Pancreas (tissue), 10 donors: ENCODE results near the gene PLAGL2. TPM values are rescaled to one million over a fixed set of nuclear protein-coding genes. Genes with fewer than 3 reads are reported as not detected.
A peak's percentile ranks its signal among the peaks of the same experiment; 100 is the strongest.

Experiments used
- ATAC-seq, 4 donors: fragments of 200-7000 bp; cut with Tn5 transposase; one replicate each; pipeline versions ENCODE4 v1.8.0 to v1.9.1; 2020; ENCODE audit warnings: mild to moderate bottlenecking in 4 of 4, moderate library complexity in 4 of 4
- DNase-seq, 6 donors: peaks; one replicate each; pipeline ENCODE4 v3.0.0-alpha.2; 2020
- FAIRE-seq: peaks from 2 replicates; lab custom pipeline; 2012; peaks lifted over from hg19 to GRCh38; lab: Jason Lieb, UNC
- H3K27ac ChIP-seq, 4 donors: fragments of 200-600 bp; sonication (generic); 1 replicate in 3 of 4; 2 replicates in 1 of 4; pipeline versions ENCODE4 v1.5.0 to v1.8.0; 2020
- H3K27me3 ChIP-seq, 4 donors: fragments of 200-600 bp; one replicate each; pipeline ENCODE4 v1.8.0; 2021
- H3K36me3 ChIP-seq, 3 donors: fragments of 200-600 bp; sonication (generic) in 1 of 3; one replicate each; pipeline versions ENCODE4 v1.5.0 to v1.8.0; 2020 to 2021
- H3K4me1 ChIP-seq, 3 donors: fragments of 200-600 bp; one replicate each; pipeline ENCODE4 v1.8.0; 2021
- H3K4me3 ChIP-seq, 4 donors: fragments of 200-600 bp; sonication (generic) in 2 of 4; one replicate each; pipeline versions ENCODE4 v1.5.0 to v1.8.0; 2020 to 2021
- H3K9me3 ChIP-seq, 4 donors: fragments of 200-600 bp; one replicate each; pipeline ENCODE4 v1.8.0; 2021
- WGBS, 2 donors: extraction: QIAGEN DNeasy Blood & Tissue Kit; methylation state at CpG; one replicate each; pipeline ENCODE4 v1.1.7; 2013; 5-methylcytosine and 5-hydroxymethylcytosine counted together
- intact Hi-C, 3 donors: fragments of 100-400 bp; cut with DNase I; formaldehyde crosslinking; loops; one replicate each; pipeline versions ENCODE4 v1.11.1 to v1.14.2; 2022
- polyA plus RNA-seq, 2 donors: library from polyadenylated mRNA; stranded (reverse); fragments of 200-250 nt; gene quantifications; one replicate each; pipeline ENCODE4 v1.2.3, GENCODE V29; 2013
- total RNA-seq, 6 donors: library from RNA; stranded (reverse); fragmentation: NEBNext Ultra II Directional in 4 of 6; extraction: Animal tissue kit (Norgen Biotek cat#: 25700) in 4 of 6; gene quantifications; one replicate each; pipeline versions ENCODE4 v1.2.1 to v1.2.4, GENCODE V29; 2021 to 2023
- TF ChIP-seq, protein P1 (sequence below), 4 donors: fragments of 200-600 bp; sonication (generic) in 3 of 4; IDR thresholded peaks; one replicate each; pipeline versions ENCODE4 v1.5.0 to v1.8.0; 2021; ENCODE audit warnings: antibody characterized with exemption in 4 of 4
- donor health status: healthy with polysubstance abuse.
- donor health status: DM: no; HTN: no; CAD: no; lungs with moderate emphysema.
- donor health status: DM: no; HTN: no; CAD: no.
- donor health status: control.
- donor health status: control.
- donor health status: Bipolar disorder and iron deficiency.
- donor health status: DM: yes; HTN: yes; CAD: no.
- donor health status: DM: no; HTN: no; CAD: no.
- donor health status: DM: no; HTN: no; CAD: no.
- donor health status: DM: yes; HTN: yes; CAD: no.

PLAGL2 gene
- total and polyA plus RNA-seq, 8 donors, result 2.4 to 7.2 (median 4.4) TPM

DNA sequence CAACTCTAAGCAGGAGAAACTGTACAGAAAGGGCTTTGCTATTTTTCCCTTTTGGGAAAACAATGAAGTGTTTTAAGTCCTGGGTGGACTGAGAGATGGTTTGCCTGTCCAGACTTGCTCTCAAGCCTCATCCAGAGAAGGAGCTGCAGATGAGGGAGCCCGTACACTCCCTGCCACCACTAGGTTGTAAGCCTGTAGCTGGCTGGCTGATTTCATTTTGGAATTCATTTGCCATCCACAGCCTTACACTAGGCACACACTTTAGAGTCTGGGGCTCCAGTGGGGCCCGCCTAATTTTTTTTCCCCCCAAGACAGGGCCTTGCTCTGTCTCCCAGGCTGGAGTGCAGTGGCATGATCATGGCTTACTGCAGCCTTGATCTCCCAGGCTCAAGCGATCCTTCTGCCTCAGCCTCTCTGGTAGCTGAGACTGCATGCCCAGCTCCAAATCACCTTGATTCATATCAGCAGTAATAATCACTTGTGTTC is 28.5 kb upstream of the PLAGL2 start:
- Histone ChIP-seq H3K4me3 (no peak overlapping the region), H3K27ac (peak overlapping the region in 1 of 4 donors; percentile 15), H3K36me3 (peaks cover 0 to 17% (median 0%) of the 10 kb centered on the region in 3 donors), H3K9me3 (no peaks in the 10 kb centered on the region), H3K27me3 (no peaks in the 10 kb centered on the region), H3K4me1 (peaks cover 7 to 11% (median 9%) of the 10 kb centered on the region in 3 donors)
- ATAC-seq (no peak), FAIRE-seq (no peak), DNase-seq (no peak)
- intact Hi-C loops, result no loop called here
- 83 to 91% methylated on average over 3 of the region's 3 CpGs for WGBS, 2 donors
- TF ChIP-seq, protein P1, sequence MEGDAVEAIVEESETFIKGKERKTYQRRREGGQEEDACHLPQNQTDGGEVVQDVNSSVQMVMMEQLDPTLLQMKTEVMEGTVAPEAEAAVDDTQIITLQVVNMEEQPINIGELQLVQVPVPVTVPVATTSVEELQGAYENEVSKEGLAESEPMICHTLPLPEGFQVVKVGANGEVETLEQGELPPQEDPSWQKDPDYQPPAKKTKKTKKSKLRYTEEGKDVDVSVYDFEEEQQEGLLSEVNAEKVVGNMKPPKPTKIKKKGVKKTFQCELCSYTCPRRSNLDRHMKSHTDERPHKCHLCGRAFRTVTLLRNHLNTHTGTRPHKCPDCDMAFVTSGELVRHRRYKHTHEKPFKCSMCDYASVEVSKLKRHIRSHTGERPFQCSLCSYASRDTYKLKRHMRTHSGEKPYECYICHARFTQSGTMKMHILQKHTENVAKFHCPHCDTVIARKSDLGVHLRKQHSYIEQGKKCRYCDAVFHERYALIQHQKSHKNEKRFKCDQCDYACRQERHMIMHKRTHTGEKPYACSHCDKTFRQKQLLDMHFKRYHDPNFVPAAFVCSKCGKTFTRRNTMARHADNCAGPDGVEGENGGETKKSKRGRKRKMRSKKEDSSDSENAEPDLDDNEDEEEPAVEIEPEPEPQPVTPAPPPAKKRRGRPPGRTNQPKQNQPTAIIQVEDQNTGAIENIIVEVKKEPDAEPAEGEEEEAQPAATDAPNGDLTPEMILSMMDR (IDR thresholded peaks at IDR 0.05), result no peak

DNA sequence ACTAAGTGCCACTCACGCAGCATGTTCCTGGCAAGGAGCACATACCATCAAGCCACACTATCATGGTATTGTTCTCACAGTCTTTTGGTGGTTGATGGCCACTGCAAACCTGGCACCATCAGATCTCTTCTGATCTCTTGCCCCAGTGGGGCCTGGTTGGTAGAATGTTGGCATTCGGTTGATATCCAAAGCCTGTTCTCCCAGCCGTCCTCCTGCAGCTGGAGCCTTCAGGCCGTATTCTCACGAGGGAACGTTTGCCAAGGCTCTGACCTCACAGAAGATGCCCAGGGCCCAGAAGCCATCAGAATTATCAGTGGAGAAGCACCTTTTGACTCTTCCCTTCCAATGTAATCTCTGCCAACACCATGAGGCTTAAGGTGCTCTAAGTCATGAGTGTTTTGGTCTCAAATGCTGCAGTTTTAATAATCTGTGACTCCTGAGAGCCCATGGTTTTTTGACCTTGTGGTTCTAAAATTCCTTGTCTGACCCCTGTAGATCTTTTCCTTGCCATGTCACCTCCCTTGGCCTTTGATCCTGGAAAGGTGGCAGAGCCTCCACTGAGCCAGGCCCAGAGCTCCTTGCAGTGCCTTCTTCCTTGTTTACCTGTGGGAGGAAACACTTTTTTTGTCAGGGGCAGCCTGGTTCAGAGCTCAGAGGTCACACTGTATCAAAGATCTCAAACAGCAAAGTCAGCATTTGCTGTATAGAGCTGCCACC is 27.9 kb upstream of the PLAGL2 start:
- 36% methylated on average over 6 of the region's 6 CpGs for WGBS, 2 donors
- H3K4me3 ChIP-seq, result no peak overlapping the region
- no peaks in the 10 kb centered on the region for H3K9me3 ChIP-seq
- ATAC-seq (peak in 3 of 4 donors; percentile 47 to 62 (median 57)), DNase-seq (peak in 2 of 6 donors; percentile 20 to 34), FAIRE-seq (no peak)
- peak overlapping the region in 1 of 4 donors; percentile 15 for H3K27ac ChIP-seq
- TF ChIP-seq, protein P1 (IDR thresholded peaks at IDR 0.05), result no peak
- peaks cover 0 to 19% (median 0%) of the 10 kb centered on the region in 3 donors for H3K36me3 ChIP-seq
- intact Hi-C loops, result no loop called here
- peaks cover 6 to 8% (median 6%) of the 10 kb centered on the region in 3 donors for H3K4me1 ChIP-seq
- H3K27me3 ChIP-seq, result no peaks in the 10 kb centered on the region

DNA sequence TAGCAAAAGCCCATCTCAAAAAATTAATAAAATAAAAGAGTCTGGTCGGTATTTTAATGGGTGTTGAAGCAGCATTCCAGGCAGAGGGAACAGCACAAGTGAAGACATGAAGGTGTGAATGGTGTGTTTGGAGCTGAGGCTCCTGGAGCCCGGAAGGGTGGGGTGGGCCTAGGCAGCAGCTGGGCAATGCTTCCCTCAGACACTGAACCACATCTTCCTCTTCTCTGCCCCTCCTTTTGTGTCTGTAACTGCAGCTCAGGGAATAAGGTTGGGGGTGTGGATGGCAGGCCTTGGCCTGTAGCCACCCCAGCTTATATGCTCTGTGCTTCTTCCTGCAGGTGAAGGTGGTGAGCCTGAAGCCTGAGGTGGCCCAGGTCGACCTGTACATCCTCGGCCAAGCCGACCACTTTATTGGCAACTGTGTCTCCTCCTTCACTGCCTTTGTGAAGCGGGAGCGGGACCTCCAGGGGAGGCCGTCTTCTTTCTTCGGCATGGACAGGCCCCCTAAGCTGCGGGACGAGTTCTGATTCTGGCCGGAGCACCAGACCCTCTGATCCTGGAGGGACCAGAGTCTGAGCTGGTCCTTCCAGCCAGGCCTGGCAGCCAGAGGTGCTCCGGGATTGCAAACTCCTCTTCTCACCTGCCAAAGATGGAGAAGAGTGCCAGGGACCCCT is 26.7 kb upstream of the PLAGL2 start:
- H3K4me1 ChIP-seq, result peaks cover 0 to 6% (median 5%) of the 10 kb centered on the region in 3 donors
- TF ChIP-seq, protein P1 (IDR thresholded peaks at IDR 0.05), result no peak
- no peaks in the 10 kb centered on the region for H3K27me3 ChIP-seq
- no peak overlapping the region for H3K27ac ChIP-seq
- H3K4me3 ChIP-seq, result no peak overlapping the region
- intact Hi-C loops, result no loop called here
- 95 to 99% methylated on average over 13 of the region's 13 CpGs for WGBS, 2 donors
- no peak for FAIRE-seq
- no peak for DNase-seq
- H3K9me3 ChIP-seq, result no peaks in the 10 kb centered on the region
- no peak for ATAC-seq
- H3K36me3 ChIP-seq, result peaks cover 0 to 19% (median 0%) of the 10 kb centered on the region in 3 donors

DNA sequence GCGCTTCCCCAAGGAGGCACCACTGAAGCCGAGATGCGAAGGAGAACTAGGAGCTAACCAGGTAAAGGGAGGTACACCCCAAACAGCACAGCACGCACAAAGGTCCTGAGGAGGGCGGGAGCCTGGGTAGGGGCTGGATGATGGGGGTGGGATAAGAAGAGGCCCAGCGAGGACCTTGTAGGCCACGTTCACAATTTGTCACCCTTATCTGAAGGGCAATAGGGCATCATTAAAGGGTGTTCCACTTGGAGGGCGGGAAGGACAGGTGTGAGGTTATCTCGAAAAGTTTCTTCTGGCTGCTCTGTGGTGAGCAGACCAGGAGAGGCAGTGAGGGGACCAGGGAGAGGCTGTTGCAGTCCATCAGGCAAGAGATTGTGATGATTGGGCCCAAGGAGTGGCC is 25.7 kb upstream of the PLAGL2 start:
- peaks cover 0 to 19% (median 0%) of the 10 kb centered on the region in 3 donors for H3K36me3 ChIP-seq
- TF ChIP-seq, protein P1 (IDR thresholded peaks at IDR 0.05), result no peak
- no peak for FAIRE-seq
- H3K27me3 ChIP-seq, result no peaks in the 10 kb centered on the region
- no peaks in the 10 kb centered on the region for H3K9me3 ChIP-seq
- no peak overlapping the region for H3K4me3 ChIP-seq
- H3K4me1 ChIP-seq, result peaks cover 9 to 16% (median 14%) of the 10 kb centered on the region in 3 donors
- no peak for ATAC-seq
- no peak for DNase-seq
- 85 to 90% methylated on average over 9 of the region's 9 CpGs for WGBS, 2 donors
- intact Hi-C loops, result no loop called here
- no peak overlapping the region for H3K27ac ChIP-seq
